Hematopoietic multipotent progenitor cell treated with erythropoietin and hydrocortisone succinate and interleukin-3 and kit ligand, for 17 days (in vitro differentiated cells): ENCODE results near the gene ANKRD2.

Experiments
- DNase-seq: peaks from one replicate; pipeline ENCODE4 v3.0.0-alpha.2; 2015; ENCODE audit warnings: low spot score

The ANKRD2 gene

DNA sequence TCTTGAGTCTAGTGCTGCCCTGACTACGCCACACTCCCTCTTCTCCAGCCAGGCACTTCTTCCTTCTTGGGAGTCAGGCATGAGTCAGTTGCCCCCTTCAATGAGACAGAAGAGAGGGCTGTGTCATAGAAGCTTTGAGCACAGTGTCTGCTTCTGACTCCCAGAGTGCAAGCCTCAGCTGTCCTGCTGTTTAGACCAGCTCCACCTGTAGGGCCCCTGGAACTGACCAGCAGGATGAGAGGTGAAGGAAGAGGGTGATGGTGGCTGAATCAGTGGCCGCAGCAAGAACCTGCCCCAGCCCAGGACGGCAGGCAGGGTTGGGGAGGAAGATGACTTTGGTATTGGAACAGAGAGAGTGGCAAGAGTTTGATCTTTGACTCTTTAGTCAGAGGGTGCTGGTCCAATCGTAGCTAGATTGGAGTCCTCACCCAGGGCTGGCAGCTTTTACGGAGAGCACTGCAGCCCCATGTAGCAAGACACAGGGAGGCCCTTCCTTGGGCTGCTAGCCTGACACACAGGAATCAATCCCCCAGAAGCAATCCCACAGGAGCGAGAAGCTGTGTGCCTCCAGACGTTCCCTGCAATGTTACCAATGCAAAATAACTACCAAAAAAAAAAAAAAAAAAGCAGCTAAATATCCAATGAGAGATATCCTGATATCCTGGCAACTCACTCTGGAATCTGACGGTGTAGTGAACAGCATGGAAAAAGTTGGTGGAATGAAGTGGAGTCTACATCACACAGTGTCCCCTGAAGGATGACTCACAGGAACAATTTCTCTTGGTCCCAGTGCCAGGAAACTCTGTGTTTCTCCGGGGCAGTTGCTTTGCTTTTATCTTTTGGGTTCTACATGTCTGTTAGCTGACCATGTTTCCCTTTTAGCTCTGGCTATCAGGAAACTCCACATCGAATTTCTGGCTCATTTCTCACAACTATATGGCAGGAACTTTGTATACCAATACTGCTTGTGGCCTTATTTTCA lies 23.8 kb downstream of the ANKRD2 start:
- DNase-seq: no peak

DNA sequence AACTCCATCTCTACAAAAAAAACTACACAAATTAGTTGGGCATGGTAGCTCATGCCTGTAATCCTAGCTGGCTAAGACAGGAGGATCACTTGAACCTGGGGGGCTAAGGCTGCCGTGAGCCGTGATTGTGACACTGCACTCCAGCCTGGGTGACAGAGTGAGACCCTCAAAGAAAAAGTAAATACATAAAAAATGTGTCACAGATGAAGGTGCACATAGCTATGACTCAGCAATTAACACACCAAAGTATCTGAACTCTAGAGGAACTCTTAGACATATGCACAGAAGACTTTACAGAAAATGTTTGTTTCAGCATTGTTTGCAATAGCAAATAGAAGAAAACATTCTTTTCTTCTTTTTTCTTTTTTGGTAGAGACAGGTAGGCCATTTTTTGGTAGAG lies 25.2 kb downstream of the ANKRD2 start:
- DNase-seq: peak; percentile 23

DNA sequence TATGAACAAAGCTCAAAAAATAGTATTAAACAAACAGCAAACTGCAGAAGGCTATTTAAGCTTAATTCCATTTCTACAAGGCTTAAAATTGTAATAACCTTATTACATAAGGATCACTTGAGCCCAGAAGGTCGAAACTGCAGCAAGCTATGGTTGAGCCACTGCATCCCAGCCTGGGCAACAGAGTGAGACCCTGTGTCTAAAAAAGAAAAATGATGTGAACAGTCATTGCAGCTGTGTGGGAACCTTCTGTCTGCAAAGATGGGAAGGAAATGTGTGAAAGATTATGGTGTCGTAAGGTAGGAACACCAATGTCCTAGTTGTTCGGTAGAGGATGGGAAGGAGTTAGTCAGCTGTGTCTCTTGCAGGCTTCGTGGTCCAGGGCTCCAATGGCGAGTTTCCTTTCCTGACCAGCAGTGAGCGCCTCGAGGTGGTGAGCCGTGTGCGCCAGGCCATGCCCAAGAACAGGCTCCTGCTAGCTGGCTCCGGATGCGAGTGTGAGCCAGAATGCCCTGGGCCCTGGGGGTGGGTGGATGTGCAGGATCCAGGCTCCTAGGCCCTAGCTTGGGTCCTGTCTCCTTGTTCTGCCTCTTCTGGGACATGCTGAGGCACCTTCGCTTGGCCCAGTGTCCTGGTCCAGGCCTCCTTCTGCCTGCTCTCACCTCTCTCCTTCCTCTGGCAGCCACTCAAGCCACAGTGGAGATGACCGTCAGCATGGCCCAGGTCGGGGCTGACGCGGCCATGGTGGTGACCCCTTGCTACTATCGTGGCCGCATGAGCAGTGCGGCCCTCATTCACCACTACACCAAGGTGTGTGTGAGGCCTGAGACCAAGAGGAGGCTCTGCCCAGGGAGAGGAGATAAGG lies 26.1 kb downstream of the ANKRD2 start:
- DNase-seq: no peak

DNA sequence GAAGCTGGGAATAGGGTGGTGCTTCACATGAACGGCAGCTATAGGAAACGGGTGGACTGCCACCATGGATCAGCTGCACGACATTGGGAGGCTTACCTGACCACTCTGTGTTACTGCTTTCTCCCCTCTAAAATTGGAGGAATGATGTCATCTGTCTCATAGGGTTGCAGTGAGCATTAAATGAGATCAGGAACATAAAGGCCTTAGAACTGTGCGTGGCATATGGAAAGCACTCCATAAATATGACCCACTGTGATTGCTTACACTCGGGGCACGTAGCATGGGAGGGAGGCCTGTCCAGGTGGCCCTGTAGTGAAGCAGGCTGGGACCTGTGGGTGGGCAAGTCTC lies 26.7 kb downstream of the ANKRD2 start:
- DNase-seq: no peak

DNA sequence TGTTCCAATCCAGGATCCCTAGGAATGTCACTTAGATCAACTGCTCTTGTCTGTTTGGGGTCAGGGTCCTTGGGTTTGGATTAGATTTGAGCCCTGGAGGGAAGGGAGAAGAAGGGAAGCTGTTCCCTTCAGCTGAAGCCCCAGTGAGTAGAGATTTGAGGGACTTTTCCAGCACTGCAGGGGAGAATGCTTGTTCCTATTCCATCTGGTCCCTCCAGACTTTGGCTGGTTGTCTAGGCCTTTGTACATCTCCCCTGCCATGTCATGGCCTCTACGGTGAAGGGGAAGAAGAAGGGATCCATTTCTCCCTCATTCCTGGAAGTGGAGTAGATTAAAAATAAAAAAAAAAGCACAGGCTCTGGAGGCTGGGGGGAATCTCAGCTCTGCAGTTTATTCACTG lies 28.0 kb downstream of the ANKRD2 start:
- DNase-seq: no peak

DNA sequence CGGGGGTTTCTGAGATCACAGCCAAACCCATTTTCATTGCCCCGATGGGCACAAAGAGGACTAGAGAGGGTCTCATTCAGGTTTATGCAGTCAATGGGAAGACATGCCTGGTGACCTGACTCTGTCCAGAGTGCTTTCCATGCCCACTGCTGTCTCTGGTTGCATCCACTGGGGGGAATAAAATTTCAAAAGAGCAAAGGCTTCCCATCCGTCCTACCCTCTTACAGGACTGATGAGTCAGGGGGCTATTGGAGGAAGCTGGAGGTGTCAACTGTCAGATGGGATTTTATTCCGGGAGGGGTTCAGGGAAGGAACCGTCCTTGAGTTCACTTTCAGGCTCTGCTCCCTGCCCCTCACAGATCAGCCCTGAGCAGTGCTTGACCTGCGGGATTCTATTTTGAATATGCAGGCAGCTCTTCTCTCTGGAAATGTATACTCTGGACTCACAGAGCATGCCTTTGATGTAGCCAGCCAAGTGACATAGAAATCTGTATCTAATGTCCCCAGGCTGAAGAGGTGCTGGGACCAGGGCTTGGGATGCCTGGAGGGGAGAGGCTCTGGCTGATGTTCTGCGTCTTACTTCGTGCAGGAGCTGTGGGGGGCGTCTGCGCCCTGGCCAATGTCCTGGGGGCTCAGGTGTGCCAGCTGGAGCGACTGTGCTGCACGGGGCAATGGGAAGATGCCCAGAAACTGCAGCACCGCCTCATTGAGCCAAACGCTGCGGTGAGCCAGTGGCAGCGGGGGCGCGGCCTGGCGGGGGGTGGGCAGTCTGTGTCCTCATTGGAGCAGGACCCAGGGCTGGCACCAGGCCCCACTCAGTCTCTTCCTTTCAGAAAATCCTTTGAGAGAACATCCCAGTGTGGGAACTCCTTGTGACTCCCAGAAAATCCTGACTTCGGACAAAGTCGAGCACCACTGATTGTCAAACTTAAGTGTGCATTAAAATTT lies 29.0 kb downstream of the ANKRD2 start:
- DNase-seq: no peak

DNA sequence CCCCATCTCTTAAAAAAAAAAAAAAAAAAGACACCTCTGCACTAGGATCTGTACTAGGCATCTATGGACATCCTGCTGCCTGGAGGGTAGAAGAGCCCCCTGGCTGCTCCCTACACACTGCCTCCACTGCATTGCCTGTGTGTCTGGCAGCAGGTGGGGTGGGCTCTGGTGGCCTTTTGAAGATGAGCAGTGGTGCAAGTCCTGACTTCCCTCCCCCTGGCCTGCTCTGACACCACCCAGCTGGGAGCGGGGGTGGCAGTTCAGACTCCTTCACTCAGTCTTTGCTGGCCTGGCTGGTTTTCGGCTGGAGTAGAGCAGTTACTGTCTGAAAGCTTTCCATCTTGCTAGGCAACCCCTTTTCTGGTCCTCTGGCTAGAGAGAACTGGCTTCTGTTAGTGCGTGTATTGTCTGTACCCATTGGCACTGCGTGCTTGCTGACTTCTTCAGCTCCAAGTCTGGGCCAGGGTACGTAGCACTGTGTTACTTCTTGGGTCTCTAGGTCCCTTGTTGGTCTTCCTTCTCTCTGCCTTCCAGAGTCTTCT lies 34.6 kb downstream of the ANKRD2 start:
- DNase-seq: no peak

DNA sequence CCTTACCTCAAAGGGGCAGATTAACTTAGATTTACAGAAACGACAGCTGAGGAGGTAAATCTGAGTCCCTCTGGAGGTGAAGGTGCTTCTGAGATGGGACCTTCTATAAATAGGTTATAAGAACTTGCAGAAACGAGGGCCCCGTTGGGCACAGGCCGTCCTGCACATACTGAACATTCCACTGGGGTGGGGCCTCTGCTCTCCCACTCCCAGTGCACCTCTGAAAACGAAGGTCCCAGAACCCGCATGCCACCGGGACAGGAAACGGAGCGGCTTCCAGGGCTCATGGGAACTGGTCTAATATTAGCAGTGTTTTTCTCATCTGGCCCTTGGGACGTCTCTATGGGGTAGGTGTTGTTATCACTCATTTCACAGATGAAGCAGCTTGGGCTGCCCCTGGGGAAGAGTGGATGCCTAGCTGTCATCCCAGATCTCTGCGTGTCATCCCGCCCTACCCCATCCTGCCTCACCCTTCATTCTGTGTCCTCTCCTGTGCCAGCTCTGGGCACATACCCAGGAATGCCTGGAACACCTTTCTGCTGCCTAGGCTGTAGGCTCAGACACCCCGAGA lies 36.5 kb downstream of the ANKRD2 start:
- DNase-seq: no peak

DNA sequence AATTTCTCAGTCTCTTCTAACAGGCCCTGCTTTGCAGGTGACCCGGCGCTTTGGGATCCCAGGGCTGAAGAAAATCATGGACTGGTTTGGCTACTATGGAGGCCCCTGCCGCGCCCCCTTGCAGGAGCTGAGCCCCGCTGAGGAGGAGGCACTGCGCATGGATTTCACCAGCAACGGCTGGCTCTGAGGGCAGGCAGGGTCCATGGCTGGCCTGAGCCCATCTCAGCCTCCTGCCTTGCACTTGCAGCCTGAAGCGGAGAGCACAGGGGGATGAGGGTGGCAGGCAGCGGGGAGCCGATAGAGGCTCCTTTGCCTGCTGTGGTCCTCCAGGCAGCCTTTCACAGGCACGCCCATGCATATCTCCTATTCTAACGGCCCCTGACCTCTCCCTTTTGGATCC lies 38.9 kb downstream of the ANKRD2 start:
- DNase-seq: no peak

DNA sequence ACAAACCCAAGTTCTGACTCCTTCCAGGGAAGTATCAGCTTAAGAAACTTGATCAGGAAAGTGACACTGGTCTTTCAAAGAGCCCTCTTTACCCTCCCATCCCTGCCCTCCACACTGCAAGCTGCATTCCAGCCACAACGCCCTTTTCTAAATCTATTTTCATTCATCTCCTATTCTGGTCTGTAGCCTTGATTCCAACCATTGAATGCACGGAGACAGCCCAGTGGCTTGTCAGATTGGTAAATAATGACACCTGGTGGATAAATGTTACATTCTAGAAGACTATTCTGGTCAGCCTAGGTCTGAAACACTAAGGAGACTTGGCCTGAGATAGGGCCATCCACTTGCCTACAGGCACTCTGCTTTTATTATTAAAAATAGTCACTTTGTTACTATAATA lies 39.8 kb downstream of the ANKRD2 start:
- peak; percentile 44 for DNase-seq

DNA sequence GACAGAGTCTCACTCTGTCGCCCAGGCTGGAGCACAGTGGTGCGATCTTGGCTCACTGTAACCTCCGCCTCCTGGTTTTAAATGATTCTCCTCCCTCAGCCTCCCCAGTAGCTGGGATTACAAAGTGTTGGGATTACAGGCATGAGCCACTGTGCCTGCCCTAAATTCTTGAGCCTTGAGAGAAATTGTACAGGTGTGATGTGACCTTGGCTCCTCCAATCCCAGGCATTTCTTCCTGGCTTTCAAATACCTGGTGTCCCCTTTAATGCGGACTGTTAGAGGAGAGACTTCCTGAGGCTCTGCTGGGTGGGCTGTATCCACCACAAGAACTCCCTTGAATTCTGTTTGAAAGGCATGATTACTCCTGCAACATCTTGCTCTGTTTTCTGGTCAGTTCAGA lies 45.7 kb downstream of the ANKRD2 start:
- DNase-seq: no peak

DNA sequence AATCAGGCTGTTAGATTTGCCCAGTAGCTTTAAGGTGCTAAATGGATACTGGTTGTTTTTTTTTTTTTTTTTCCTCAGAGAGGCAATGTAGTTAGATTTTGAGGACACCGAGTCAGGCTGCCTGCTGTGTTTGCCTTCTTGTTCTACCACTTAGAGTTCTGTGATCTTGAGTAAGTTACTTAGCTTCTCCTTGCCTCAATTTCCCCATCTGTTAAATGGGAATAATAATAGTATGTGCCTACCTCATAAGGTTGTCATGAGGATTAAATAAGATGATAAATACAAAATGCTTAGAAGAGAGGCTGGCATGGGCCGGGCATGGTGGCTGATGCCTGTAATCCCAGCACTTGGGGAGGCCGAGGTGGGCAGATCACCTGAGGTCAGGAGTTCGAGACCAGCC lies 46.2 kb downstream of the ANKRD2 start:
- no peak for DNase-seq

DNA sequence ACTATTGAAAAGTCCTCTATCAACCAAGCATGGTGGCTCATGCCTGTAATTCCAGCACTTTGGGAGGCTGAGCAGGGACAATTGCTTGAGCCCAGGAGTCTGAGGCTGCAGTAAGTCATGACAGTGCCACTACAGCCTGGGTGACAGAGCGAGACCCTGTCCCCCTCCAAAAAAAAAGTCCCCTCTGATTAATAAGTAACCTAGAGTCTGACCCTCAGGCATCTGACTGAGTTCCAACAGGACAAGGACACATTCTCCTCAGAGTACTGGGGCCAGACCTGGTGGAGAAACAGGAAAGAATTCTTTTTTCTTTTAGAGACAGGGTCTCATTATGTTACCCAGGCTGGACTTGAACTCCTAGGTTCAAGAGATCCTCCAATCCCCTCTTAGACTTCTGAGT lies 50.7 kb downstream of the ANKRD2 start:
- no peak for DNase-seq

DNA sequence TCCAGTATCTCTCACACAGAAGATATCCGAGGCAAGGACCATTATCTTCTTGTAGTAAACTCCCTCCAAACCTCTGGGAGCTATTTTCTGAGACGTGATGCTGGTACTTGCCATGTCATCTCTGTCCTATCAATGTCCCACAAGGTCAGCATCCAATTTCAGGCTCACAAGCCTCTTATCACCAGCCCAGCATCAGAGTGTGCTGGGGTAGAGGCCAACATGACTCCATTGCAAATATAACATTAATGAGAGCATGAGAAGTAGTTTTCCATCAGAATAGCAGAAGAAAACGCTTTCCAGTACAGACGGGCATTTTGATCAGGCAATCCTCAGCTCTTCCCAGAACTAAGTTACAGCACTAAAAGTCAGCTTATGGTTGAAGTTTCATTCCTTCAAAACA lies 55.2 kb downstream of the ANKRD2 start:
- DNase-seq: peak; percentile 75

DNA sequence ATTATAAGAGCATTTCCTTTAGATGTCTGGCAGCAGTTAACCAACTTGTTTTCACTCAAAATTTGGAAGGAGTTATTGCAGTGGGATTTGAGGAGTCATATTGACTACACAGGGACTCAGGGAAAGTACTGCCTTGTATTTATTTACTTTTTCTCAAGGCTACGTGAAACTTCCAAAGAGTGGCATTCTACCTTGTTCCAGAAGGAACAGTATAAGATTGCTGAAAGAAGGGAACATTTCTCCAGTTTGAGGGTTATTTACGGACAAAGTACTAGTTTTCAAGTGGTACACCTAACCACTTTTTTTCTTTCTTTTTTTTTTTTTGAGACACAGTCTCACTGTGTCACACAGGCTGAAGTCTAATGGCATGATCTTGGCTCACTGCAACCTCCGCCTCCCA lies 55.6 kb downstream of the ANKRD2 start:
- DNase-seq: no peak

DNA sequence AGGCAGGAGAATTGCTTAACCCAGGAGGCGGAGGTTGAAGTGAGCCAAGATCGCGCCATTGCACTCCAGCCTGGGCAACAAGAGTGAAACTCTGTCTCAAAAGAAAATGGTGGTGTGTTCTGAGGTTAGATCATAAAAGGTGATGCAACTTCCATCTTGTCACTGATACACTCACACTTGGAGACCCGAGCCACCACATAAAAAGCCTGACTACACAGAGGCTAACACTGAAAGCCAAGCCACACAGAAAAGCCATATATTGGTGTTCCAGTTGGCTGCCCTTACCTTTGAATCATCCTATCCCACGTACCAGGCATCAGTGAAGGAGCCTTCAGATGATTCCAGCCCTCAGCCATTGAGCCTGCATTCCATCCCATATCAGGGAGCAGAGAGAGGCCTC lies 56.7 kb downstream of the ANKRD2 start:
- no peak for DNase-seq

DNA sequence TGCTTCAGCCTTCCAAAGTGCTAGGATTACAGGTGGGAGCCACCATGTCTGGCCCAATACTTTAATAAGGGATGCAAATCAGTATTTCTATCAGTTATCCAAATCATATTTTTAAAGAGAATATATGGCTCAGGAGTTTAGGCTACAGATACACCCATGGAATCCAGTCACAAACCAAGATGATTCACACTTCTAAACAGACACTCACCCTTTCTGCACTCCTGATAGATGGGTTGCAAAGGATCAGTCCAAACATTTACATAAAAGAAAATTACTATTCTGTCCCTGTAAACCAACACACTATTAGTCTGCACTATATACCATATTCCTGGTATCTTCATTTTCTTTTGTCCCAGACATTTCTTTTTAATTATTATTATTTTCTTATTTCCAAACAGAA lies 58.5 kb downstream of the ANKRD2 start:
- DNase-seq: no peak

DNA sequence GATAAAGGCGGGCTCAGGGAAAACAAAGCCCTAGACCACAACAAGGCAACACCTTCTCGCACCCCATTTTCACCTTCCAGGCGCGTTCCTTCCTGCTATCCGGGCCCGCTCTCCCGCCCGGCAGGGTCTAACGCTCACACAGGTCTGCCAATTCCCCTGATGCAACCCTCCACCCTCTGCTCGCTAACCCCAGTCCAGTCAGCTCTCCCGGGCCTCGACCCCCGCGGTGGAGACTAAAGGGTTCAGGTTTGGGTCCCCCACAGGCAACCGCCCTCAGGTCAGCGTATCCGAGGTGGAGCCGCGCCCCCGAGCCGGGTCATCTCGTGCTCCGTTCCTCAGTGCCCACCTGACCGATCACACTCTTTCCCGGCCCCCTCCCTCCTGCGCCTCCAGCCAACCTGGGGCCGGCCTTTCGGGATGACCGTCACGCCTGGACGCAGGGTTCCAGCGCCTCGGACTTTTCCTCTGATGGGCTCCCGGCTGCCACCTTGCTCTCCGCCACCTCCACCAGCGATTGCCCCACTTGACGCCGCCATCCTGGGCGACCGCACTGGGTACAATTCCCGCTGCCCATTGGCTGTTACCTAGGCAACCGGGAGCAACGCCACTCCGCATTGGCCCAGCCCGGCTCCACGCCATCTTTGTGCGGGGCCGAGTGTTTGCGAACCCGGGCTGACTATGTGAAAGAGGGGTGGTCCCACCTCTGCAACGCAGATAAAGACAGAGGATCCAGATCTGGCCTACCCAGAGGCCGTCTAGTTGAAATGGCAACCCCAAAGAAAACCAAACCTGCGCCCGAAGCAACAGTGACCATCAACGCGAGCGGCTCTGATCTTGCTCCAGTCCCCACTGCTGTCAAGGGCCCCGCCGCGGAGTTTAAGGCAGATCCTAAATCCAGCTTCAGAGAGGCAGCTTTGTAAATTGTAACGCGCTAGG lies 60.6 kb downstream of the ANKRD2 start, which contains the start of gene MORN4:
Gene MORN4 (minus strand): TSS at position 552 of the 936 bp plus-strand sequence. CDS start 13,847 bp downstream, outside the sequence.
- peak; percentile 96 for DNase-seq
